Testis (tissue), 2 donors: Measurements from ENCODE around the gene CD55.

Experiments
- POLR2A ChIP-seq: fragments of 450-650 bp; IDR thresholded peaks from one replicate; pipeline ENCODE4 v1.6.1; 2017; ENCODE audit warnings: antibody characterized with exemption, mild to moderate bottlenecking, moderate library complexity
- TF ChIP-seq, protein P1 (sequence below), 3 experiments: fragments of 450-650 bp in 2 of 3; fragments of 200-600 bp in 1 of 3; sonication (generic) in 1 of 3; IDR thresholded peaks; one replicate each; pipeline ENCODE4 v1.5.1; 2016 to 2019; ENCODE audit warnings: antibody characterized with exemption in 3 of 3, mild to moderate bottlenecking in 2 of 3, moderate library complexity in 1 of 3

DNA sequence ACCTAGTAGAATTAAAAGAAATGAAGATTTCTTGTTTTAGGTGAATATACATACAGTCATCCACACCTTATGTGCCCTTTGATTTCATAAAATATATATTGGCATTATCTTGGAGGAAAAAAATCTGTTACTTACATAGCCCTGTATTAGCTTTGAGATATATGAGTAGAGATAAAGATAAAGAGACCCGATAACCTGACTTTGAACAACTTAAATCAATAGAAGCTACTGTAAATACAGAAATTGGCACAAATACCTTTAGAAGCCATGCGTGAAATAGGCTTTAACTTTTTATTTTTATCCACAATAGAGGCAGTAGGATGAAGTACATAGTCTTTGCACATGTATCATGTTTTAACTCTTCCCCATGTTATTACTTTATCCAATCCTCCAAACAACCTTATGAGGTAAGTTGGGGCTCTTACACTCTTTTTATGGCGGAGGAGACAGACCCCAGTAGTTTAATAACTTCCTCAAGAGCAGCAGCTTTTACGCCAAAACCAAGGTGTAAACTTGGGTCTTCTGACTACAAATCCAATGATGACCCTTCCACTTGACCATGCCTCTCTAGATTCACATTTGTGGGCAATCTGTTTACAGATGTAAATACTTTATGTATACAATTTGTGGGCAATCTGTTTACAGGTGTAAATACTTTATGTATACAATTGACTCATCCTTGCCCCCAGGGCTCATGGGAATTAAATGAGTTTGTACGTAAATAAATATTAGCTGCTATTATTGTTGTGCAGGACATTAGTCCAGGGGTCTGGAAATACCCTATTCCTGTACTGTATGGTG is 2.1 kb downstream of the CD55 start:
- TF ChIP-seq, protein P1, sequence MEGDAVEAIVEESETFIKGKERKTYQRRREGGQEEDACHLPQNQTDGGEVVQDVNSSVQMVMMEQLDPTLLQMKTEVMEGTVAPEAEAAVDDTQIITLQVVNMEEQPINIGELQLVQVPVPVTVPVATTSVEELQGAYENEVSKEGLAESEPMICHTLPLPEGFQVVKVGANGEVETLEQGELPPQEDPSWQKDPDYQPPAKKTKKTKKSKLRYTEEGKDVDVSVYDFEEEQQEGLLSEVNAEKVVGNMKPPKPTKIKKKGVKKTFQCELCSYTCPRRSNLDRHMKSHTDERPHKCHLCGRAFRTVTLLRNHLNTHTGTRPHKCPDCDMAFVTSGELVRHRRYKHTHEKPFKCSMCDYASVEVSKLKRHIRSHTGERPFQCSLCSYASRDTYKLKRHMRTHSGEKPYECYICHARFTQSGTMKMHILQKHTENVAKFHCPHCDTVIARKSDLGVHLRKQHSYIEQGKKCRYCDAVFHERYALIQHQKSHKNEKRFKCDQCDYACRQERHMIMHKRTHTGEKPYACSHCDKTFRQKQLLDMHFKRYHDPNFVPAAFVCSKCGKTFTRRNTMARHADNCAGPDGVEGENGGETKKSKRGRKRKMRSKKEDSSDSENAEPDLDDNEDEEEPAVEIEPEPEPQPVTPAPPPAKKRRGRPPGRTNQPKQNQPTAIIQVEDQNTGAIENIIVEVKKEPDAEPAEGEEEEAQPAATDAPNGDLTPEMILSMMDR (IDR thresholded peaks at IDR 0.05), result no peak
- no peak for TF ChIP-seq POLR2A
